Tongue (tissue), 2 donors: ENCODE data around the gene RSRC1. TPM values are rescaled to one million over a fixed set of nuclear protein-coding genes. Genes with fewer than 3 reads are reported as not detected.
"Not testable (repeated sequence)": the region's sequence is repeated elsewhere in the genome, so short reads cannot be mapped to it uniquely, and the experiment has no call there.

ENCODE experiments used
- DNase-seq: peaks from one replicate; pipeline ENCODE4 v3.0.0-alpha.2; 2015
- total RNA-seq: library from RNA; depleted of rRNA; stranded (reverse); fragments of >200 nt; gene quantifications from one replicate; pipeline ENCODE4 v1.2.3, GENCODE V29; 2014

Gene RSRC1
- total RNA-seq, 1 donor from 2014 or later = 62.7 TPM

DNA sequence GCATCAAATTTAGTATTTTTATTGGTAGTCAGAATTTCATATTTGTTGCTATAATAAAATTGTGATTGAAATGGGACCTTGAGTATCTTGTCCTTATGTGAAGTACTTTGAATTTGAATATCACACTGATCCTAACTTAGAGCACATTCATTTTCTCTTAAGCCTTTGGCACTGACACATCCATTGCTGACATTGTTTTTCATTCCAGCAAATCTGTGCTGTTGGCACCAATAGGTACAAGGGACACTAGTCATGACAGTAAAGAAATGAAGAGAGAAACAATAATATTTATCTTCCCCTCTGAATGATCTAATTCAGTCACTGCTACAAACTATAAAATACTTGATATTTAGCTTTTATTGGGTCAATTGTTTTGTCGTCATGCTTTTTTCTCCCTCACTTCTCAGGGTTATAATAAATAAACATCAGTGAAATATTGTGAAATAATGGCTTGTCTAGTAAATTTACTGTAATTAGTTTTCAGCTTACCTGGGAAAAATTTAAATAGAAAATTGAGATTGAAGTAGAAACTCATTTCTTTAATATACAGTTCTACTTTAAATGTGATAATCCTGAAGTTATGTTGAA, 294.3 kb downstream of the RSRC1 start:
- DNase-seq = no peak

DNA sequence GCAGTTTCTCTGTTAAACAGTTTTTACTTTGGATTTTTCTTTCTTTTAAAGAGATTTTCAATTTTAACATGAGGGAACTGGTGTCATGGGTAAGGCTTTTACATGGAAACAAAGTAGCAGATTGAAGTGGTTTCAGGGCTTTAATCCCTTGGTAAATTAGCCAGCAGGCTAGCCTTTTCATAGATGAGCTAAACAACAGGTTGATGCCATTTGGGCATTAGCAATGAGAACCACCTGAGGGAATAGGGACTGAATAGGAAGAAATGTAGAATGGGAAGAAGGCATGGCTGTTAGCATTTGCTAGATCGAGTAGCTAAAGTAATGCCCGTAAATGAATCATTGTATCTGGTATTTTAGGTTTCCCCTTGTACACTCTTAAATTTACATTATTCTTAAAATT, 295.6 kb downstream of the RSRC1 start:
- DNase-seq = no peak

DNA sequence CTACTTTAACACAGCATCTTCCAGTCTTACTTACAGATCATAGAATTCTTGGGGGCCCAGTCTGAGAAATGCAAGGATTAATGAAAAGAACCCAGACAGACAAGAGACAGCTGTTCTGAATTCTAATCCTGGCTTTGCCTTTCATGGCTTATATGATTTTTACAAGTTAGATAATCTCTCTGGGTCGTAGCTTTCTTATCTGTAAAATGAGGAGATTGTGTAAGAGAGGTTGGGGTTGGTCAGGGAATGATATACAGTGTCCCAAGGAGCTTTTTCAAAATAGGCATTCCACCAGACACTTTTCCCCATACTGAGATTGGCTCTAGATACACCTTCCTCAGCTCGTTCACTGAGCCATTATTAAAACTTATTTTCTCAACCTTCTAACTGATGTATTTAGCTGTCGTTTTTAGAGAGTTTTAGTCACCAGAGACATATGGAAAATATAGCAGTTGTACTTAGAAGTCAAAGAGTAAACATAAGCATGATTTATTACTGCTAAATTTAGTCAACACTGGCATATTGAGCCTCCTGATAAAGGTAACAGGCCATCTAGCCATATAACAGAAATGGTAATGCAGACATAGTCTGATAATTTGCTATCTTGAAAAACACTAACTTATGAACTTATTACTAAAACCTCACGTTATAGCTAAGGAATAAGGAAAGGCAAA, 298.1 kb downstream of the RSRC1 start:
- no peak for DNase-seq

DNA sequence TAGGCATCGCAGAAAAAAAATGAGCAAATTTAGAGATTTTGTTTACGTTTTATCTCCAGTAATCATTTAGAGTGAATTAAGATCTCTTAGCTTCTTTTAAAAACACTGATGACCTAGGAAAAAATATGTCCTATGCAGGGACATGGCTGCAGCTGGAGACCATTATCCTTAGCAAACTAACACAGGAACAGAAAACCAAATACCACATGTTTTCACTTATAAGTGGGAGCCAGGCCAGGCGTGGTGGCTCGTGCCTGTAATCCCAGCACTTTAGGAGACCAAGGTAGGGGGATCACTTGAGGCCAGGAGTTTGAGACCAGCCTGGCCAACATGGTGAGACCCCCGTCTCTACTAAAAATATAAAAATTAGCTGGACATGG, 298.6 kb downstream of the RSRC1 start:
- DNase-seq = not testable (repeated sequence)

DNA sequence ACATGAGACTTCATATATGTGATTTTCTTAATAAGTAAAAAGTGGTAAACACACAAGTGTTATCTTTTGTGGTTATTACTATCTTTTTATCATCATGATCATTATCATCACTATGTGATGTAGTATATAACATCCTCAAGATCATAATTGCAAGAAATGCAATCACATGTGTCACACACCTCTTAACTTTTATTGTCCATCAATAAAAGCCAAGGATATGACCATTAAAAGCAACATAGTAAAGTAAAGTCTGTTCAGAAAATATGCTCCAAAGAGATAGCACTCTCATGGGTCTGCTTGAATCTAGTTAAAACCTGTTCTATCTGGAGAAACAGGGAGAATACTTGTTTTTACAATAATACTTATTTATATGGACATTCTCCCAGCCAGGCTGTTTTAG, 308.1 kb downstream of the RSRC1 start:
- no peak for DNase-seq

DNA sequence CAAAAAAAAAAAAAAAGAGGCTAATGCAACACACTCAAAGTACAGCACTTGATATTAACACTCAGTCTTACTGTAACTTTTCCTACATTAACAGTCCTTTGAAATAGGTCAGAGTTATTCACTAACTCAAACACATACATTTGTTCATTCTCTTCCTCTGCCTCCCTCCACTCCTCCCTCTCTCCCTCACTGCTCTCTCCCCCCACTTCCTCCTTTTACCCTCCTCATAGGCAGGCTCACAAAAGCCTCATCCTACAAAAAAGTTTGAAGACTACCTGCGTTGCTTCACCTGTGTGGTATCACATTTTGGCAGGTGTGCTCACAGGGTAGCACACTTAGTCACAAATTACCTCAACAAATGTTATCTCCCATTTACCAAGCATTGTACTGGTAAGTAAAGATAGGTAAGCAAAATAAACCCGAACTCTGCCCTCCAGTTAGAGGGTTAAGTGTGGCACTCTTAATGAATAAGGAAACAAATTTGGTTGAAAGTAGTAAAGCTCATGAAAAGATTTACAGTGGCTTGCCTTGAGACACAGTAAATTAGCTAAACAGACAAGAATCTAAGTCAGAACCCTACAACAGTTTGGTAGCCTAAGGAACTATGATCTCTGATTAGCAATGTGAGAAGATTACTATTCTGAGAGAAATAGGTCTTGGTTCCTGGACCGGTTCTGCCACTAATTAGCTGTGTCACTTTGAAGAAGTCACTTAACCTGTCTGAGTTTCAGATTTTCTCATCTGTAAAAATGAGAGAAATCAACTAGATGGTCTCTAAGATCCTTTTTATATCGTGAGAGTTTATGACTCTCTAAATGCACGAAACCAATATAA, 310.1 kb downstream of the RSRC1 start:
- DNase-seq = no peak

DNA sequence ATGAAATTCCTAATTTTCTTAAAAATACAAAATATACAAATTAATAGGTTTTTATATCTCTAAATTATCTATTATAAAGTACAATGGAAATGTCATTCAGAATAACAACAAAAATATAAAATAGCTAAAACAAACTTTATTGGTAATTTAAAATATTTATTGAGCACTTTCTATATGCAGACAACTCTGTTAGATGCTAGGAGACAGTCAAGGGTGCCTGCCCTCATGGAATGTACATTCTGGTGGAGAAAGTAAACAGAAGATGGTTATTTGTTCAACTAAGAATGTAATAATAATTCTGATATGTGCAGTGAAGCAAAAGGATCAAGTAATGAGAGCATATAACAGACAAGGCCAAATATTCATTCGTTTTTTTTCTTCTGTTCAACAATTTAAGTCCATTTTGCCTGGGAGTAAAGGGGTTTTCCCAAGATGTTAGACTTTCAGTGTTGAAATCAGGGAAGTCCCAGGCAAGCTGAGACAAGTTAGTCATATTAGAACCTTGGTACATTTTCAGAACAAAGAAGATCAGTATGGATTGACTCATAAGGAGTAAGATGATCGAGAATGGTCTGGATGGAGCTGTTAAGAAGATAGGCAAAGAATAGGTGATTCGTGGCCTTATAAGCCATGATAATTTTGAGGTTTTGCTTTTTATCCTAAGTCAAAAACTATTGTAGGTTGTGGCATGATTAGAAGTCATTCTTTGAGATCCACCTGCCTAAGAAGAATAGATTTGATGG, 310.9 kb downstream of the RSRC1 start:
- no peak for DNase-seq

DNA sequence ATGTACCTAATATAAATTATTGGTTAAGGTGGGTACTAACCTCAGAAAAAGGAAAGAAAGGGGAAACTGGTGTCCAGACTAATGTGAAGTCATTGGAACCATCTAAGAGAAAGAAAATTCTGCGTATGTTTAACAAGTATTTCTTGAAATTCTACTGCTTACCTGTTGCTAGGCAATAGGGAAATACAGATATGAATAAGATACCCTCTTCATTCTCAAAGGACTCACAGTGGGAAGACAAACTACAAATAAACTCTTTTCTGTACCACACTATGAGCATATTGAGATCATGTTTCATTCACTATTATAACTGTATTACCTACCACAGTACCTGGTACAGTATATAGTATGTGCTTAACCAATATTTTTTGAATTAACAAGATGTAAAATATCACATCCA, 320.6 kb downstream of the RSRC1 start:
- peak; percentile 6 for DNase-seq

DNA sequence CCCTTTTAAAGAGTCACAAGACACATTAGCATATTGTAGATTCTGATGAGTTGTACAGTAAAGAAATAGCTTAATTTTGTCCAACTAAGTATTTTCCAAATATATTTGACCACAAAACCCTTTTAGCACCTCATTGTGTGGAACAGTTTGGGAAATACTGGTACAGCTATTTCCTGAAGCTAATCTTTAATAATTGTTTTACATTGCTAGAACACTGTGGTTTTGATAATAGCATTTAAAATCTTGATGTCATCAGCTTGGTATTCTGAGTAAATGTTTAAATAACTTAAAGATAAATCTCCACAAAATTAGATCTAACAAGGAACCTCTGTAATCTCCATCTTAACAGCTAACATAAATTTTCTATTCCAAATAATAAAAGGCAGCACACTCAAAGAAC, 321.1 kb downstream of the RSRC1 start:
- DNase-seq = no peak

DNA sequence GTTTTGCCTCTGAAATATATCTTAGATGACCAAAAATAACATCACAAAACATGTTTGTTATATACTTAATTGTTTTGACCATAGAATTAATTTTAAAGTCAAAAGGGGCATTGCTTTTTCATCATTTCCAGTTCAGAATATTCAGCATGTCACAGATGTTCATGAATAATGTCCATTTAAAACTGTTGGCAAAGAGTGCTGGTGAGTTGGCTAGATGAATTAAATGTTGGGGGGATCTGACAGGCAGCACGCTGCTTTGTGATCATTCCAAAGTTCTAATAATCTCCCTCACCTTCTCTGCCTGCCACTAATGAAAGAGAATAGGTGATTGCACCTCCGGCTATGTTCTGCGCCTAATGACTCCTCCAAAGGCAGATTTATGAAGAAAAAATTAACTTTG, 321.9 kb downstream of the RSRC1 start:
- no peak for DNase-seq

DNA sequence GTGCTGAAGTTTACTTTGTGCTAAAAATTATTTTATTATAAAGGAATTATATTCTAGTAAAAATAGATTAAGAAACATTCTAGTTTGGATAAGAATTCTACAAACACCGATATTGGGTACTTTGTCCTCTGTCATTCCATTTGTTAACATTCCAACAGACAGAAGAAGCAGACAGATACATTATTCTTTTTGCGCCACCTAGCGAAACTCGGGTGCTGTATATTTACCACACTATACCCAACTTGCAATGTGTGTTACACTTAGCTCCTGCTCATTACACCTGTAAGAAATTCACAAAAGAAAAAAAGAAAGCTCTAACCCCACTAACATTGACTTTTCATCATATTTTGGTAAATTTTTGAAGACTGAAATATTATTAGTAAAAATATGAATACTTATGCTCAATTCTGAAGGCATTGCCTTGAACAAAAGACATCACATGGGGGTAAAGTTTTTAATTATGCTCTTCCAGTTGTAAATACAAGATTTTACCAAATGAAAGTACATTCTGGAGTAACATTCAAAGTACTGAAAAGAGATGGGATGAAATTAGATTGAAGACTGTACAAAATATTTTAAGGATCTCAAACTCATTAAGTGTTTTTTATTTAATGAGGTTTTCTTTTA, 324.6 kb downstream of the RSRC1 start:
- peak; percentile 90 for DNase-seq

DNA sequence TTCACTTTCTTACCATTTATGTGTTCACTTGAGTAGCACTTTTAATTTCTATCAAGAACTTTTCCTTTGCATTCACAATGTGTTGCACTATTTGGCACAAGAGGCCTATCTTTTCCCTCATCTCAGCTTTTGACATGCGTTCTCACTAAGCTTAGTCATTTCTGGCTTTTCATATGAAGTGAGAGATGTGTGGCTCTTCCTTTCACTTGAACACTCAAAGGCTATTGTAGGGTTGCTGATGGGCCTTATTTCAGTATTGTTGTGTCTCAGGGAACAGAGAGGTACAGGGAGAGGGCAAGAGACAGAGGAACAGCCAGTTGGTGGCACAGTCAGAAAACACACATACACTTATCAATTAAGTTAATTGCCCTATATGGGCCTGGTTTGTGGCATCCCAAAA, 333.7 kb downstream of the RSRC1 start:
- no peak for DNase-seq

DNA sequence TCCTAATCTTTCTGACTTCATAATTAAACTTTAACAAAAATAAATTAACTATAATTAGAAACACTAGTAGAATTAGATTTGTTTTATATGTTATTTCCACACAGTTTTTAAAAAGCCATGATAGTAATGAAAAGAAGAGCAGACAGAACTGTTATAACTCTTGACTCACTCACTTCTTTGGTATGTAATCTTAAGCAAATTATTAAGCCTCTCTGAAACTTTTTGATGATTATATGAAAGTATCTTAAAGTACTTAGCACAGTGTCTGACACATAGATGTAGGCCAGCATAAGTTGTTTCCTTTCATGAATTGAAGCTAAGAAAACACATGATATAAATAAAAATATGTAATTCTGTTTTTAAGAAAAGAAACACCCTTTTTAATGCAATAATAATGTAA, 337.5 kb downstream of the RSRC1 start:
- DNase-seq = no peak

DNA sequence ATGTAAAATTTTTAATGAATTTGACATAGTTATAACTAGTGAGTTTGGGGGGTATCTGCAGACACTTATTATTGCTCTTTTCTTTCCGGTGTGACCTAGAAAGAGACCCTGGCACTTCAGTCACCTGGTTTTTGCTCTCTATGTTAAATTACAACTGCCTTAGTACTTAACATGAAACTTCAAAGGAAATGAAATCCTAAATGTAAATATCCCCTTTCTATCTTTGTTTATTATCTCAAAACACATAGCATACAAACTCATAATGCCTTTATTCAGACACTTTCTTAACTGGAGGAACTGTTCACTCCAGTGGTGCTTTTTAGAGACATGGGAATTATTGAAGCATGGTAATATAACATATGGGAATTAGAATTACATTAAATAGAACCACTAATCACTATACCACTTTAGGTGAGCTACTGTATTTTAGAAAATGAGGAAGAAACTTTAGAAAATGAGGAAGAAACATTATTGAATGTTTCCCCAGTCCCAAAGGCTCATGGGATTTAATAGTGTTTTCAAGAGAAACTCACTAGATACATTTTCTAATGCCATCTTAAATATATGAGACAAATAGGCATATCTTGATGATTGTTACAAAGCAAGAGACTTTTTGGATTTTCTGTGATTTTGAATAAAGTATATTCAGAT, 341.6 kb downstream of the RSRC1 start:
- DNase-seq = no peak

DNA sequence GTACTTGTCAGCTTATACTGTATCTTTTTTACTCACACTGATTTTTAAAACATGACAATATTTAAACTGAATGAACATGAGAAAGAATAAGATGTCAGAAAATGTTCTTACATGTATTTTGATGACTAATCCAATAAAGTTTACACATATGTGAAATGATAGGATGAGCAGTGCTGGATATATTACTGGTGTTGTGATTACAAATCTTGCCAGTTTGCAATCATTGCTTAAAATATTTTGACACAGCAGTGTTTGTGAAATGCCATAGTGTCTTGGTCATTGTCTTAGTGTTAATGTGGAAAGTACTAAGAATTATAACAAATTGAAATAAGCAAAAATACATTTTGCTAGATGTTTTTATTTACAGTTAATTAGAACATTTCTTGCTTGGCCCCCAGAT, 342.4 kb downstream of the RSRC1 start:
- no peak for DNase-seq

DNA sequence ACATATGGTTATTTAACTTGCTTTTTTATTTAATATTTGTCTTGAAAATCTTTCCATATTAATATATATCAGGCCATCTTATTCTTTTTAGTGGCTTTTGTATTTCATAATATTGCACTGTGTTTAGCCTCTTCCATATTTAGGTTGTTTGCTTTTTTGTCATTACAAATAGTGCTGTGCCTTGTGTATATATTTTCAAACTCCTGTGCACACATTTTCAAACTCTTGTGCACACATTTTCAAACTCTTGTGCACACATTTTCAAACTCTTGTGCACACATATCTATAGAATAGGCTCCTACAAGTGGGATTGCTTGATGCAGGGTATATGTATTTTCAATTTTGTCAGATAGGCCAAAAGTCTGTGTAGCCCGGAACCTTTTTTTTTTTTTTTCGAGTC, 343.1 kb downstream of the RSRC1 start:
- no peak for DNase-seq

DNA sequence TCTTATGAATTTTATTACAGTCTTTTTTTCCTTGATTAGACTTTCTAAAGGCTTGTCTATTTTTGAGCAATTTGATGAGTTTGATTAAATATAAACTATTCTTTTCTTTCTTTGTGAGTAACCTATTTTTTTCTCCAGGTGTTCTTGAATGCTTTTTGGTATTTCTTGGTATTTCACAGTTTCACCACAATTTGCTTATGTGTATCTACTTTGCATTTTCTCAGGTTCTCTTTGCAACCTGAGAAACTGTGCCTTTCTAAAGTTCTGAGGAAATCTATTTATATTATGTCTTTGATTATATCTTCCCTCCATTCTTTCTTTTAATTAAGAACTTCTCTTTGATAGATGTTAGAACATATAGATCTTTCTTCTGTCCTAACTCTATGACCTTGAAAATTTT, 344.0 kb downstream of the RSRC1 start:
- no peak for DNase-seq

DNA sequence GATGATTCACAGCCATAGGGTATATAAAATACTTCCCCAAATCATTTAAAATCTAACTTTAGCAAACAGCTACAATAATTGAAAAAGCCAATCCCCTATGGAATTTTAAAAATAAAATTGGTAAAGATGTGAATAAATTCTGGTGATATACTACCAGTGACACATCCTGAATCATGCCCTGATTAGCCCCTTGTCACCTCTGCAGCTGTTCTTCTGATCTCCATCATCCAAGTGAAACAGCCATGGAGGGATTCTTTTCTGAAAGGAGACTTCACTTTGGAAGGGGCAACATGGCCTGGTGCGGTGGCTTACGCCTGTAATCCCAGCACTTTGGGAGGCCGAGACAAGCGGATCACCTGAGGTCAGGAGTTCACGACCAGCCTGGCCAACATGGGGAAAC, 345.5 kb downstream of the RSRC1 start:
- DNase-seq = no peak

DNA sequence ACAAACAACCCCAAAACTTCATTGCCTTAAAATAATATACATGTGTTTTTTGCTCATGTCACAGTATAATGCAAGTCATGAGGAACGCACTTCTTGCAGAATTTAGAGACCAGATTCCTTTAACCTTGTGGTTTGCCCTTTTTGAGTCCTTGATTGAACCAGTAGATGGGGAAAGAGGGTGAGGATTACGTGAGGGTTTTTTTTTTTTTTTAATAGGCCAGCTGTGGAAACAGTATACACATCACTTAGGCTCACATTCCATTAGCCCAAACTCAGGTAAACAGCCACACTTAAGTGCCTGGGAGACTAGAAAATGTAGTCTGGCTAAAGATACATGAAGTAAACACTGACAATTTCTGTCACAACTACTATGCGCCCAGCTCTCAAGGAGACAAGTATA, 346.2 kb downstream of the RSRC1 start:
- no peak for DNase-seq

DNA sequence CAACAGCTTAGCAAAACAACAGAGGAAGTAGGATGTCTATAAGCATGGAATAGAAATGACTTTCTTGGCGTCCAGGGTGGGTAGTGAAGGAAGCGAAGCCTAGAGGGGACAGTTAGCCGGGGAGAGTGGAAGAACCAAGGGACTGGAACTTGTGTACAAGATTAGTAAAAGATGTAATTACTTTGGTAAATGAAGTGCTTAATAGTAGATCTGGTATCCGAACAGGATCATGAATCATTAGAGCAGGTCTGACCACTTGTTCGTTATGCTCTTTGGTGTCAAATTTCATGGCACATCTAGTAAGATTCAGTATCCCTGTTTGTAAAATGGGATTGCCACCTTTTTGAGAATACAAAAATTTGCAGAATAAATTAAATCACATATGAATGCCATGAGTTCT, 348.6 kb downstream of the RSRC1 start:
- DNase-seq = no peak

DNA sequence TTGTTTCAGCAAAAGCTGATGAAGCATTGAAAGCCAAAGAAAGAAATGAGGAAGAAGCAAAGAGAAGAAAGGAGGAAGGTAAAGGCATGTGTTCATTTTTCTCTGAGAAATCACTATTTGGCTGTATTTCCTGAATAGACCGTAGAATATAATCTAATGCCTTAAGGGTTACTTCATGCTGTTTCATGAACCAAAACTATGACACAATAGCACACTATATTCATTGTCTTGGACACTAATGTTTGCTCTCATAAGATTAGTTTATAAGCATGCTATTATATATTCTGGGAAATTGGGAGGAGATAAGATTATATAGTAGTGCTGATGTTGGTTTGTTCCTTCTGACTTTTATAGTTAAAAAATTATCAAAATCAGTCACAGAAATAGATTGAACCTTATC, 351.0 kb downstream of the RSRC1 start:
- no peak for DNase-seq

DNA sequence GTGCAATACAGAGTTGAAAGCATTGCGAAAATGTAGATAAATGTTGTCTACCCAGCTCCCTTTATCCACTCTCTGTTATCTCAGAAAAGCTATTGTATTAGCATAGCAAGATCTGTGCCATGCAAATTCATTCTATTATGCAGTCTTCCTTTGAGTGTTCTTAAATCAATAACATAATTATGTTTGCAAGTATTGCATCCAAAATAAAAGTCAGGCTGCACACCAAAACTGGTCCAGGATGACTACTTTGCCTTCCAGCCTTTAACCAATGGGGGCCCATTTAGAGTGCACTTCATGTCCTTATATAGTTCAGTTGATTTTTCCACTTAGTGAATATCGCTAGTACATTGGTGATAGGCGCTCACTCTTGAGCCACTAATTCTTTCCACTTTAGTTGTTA, 353.7 kb downstream of the RSRC1 start:
- DNase-seq = no peak
